ENCODE results near the gene SMIM41.

Gene SMIM41

DNA sequence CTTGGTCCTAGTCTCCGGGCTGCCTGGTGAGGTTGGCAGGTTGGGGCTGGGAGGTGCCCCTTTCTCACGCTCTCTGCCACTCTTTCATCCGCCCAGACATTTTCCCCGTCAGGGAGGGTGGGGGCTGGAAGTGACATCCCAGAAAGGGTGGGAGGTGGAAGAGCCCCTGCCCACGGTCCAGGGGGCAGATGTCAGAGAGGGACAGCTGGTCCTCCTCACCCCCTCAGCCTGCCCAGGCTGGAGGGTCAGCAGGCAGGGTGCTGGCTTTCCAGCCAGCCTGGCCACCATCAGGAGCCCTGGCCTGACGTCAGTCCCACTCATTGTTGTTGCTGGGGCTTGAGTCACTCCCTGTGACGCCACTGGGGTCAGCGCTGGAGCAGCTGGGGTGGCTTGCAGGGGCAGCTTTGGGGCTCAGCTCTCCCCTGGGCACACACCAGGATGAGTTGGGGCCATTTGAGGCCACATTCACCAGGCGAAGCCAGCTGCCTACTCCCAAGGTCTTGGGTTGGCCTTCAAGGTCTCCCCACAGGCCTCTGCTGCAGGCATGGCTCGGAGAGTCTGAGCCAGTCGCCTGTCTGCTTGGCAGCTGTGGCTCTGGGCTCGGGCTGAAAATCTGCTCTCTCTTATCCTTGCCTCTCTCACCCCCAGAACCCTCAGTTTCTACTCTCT is 15.4 kb upstream of the SMIM41 start:
- H3K27ac ChIP-seq, result no peak overlapping the region
- no peak for DNase-seq (ENCODE audit: low spot score)
- TF ChIP-seq, protein P1, sequence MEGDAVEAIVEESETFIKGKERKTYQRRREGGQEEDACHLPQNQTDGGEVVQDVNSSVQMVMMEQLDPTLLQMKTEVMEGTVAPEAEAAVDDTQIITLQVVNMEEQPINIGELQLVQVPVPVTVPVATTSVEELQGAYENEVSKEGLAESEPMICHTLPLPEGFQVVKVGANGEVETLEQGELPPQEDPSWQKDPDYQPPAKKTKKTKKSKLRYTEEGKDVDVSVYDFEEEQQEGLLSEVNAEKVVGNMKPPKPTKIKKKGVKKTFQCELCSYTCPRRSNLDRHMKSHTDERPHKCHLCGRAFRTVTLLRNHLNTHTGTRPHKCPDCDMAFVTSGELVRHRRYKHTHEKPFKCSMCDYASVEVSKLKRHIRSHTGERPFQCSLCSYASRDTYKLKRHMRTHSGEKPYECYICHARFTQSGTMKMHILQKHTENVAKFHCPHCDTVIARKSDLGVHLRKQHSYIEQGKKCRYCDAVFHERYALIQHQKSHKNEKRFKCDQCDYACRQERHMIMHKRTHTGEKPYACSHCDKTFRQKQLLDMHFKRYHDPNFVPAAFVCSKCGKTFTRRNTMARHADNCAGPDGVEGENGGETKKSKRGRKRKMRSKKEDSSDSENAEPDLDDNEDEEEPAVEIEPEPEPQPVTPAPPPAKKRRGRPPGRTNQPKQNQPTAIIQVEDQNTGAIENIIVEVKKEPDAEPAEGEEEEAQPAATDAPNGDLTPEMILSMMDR (conservative IDR thresholded peaks at IDR 0.05; ENCODE audit: low read depth), result no peak
- POLR2A ChIA-PET (ENCODE audit: low non-redundant PET), result no interaction called here
- CTCF ChIA-PET, result interaction anchor here (0.6 to 0.9 kb wide), 4 partner anchors 19 to 309 kb away, joined by 3 to 4 read pairs (median 3); no protein-coding TSS in a partner anchor

DNA sequence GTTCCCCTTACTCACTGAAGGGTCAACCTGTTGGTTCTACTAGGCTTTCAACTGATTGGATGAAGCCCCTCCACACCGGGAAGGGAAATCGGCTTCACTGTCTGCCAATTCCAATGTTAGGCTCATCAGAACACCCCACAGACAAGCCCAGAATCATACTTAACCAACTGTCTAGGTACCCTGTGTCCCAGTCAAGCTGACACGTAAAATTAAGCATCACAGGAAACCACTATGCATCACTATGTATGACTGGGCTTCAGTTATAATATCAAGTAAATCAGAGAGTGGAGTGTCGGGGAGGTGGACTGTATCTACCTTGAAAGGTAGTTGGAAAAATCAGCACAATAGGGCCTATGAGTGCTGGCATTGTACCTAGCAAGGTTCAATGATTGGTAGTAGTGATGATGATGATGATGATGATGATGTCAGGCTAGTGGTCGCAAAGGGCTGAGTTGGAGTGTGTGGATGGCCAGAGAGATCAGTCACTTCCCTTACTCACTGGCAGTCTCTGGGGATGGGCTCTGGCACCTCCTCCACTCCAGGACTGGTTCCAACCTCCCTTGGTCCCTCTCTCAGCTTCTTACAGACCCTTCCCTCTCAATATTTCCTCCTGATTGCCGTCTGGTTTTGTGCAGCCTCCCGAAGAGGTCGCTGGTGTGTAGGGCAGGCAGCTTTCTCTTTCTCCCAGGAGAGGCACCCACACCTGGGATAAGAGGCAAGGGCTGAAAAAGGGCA is 13.0 kb upstream of the SMIM41 start:
- TF ChIP-seq, protein P1 (conservative IDR thresholded peaks at IDR 0.05; ENCODE audit: low read depth), result no peak
- no peak for DNase-seq (ENCODE audit: low spot score)
- CTCF ChIA-PET, result interaction anchor here (1.0 to 4.2 kb wide), 2 partner anchors 41 kb away, joined by 4 to 29 read pairs; no protein-coding TSS in a partner anchor
- POLR2A ChIA-PET (ENCODE audit: low non-redundant PET), result no interaction called here
- H3K27ac ChIP-seq, result no peak overlapping the region

DNA sequence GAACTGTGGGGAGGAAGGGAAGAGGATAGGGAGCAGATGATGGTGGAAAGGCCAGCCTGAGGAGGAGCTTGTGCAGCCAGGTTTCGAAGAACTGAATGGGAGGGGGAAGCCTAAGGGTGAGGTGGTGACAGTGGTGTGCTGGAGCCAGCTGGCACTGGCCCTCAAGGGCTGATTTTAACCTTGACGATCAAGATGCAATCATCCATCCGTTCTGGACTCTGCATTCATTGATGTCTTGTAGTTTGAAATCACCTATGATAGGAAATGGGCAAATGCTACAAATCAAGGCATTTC is 12.5 kb upstream of the SMIM41 start:
- POLR2A ChIA-PET (ENCODE audit: low non-redundant PET), result no interaction called here
- TF ChIP-seq, protein P1 (conservative IDR thresholded peaks at IDR 0.05; ENCODE audit: low read depth), result no peak
- no peak overlapping the region for H3K27ac ChIP-seq
- CTCF ChIA-PET, result interaction anchor here (0.6 to 4.2 kb wide), 3 partner anchors 23 to 42 kb away, joined by 3 to 29 read pairs (median 10); no protein-coding TSS in a partner anchor
- no peak for DNase-seq (ENCODE audit: low spot score)

DNA sequence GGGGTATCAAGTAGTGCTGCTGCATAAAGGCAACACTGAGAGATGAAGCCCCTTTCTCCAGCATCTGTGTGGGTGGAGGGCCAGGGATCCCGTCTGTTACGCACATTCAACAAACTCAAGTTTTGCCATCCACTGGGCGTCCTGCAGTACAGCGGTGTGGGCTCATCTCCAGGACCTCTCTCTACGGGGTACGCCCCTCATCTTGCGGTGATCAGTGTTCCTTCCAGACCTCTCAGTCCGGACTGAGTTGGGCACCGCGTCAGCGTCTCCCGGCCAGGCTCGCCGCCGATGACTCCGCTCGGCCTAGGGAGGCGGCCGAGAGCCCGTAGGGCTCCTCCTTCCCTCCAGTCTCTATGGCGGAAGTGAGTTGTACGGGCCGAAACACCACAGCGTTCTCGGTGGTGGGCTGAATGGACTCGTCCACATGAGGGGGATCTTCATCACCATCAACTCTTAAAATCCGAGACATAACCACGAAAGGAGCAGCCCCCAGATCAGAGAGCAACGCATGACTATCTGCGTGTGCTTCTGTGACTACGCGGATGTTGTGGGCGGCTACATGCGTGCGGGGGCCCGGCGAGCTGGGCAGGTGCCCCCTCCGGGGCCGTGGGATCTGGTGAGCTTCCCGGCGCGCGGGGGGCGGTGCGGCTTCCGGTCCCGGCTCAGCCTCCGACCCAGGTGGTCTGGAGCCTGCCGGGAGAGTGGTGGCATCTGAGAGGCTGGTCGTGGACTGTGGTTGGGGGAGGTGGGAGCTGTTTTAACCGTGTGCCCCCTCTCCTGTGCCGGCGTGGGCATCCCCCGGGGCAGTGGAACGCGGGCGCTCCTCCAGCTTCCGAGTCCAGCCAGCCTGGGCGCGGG is 9.9 kb upstream of the SMIM41 start, which contains the start of gene ATG101:
TSS of gene ATG101 (plus strand) at position 652 of the 858 bp plus-strand sequence. CDS start 3,673 bp downstream, outside the sequence.
- TF ChIP-seq, protein P1 (conservative IDR thresholded peaks at IDR 0.05; ENCODE audit: low read depth), result peak; percentile 88
- peak; percentile 95 for DNase-seq (ENCODE audit: low spot score)
- POLR2A ChIA-PET (ENCODE audit: low non-redundant PET), result interaction anchor here (0.6 kb wide), 1 partner anchor 74 kb away, joined by 3 read pairs; no protein-coding TSS in a partner anchor
- CTCF ChIA-PET, result interaction anchor here (0.6 to 4.2 kb wide), 11 partner anchors 13 to 1016 kb away, joined by 3 to 29 read pairs (median 3); no protein-coding TSS in a partner anchor
- H3K27ac ChIP-seq, result peak within 1 kb of the TSS; percentile 78

DNA sequence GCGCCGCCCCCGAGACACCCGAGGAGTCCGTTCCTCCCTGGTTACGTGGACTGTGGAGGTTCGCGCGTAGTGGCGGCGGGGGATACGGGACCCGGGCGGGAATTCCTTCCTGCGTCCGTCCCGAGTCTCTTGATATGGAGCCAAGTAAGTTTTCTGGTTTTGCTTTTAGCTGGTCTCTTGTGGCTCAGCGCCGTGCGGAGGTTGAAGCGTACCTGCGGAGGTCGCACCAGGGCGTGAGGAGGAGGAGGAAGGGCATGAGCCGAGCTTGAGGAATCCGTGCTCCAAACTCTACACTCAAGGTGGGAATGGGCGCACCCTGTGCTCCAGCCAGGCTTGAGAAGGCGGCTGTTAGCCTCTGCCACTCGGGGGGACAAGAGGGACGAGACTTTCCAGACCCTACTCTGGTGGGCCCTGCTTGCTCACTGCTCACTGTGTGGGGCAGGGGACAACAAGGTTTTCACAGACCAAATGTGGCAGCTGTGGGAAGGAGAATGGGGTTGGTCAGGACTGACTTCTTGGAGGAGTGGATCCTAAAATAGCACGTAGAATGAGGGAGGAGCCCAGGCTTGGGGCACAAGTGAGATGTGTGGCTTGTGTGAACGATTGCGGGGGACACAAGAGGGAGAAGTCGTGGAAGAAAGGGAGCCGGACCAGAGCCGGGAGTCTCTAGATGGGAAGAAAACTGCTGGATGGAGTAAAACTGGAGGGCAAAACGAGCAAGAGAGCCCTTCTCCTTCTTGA is 9.1 kb upstream of the SMIM41 start:
- peak overlapping the region; percentile 78 for H3K27ac ChIP-seq
- DNase-seq (ENCODE audit: low spot score), result peak; percentile 55
- TF ChIP-seq, protein P1 (conservative IDR thresholded peaks at IDR 0.05; ENCODE audit: low read depth), result no peak
- POLR2A ChIA-PET (ENCODE audit: low non-redundant PET), result interaction anchor here (0.6 kb wide), 1 partner anchor 14 kb away, joined by 4 read pairs; no protein-coding TSS in a partner anchor
- CTCF ChIA-PET, result interaction anchor here (0.6 to 4.2 kb wide), 6 partner anchors 12 to 1015 kb away, joined by 3 to 29 read pairs (median 4); no protein-coding TSS in a partner anchor

All from RWPE1 (cell line).